HCT116 (cell line): ENCODE results near the gene DNAJB8.

ENCODE experiments used
- CTCF ChIP-seq, 3 experiments: fragments of 200-600 bp in 1 of 3; sonication (generic) in 1 of 3; IDR thresholded peaks in 2 of 3; conservative IDR thresholded peaks in 1 of 3; 2 replicates each; pipeline ENCODE4 v1.5.1; 2012 to 2017; ENCODE audit warnings: low read depth in 2 of 3, low read length in 2 of 3, antibody characterized with exemption in 1 of 3, borderline replicate concordance in 1 of 3, control low read depth in 1 of 3, mild to moderate bottlenecking in 1 of 3, mixed read lengths in 1 of 3, mixed run types in 1 of 3, moderate library complexity in 1 of 3; ENCODE audit not compliant: insufficient read depth in 1 of 3
- POLR2A ChIP-seq: IDR thresholded peaks from 2 replicates; pipeline ENCODE4 v1.7.0; 2011; ENCODE audit warnings: borderline replicate concordance; ENCODE audit not compliant: insufficient read depth, insufficient read length; ENCODE audit errors: extremely low read depth
- SIN3A ChIP-seq: IDR thresholded peaks from 2 replicates; pipeline ENCODE4 v1.6.1; 2012; ENCODE audit warnings: low read depth
- SRF ChIP-seq: IDR thresholded peaks from 2 replicates; pipeline ENCODE4 v1.6.1; 2012; ENCODE audit warnings: low read depth
- TF ChIP-seq, protein P1 (sequence below): IDR thresholded peaks from 2 replicates; pipeline ENCODE4 v1.6.1; 2012
- TF ChIP-seq, protein P2 (sequence below): IDR thresholded peaks from 2 replicates; pipeline ENCODE4 v1.6.1; 2012

GRCh38 chr3:128480717-128481437, 14.2 kb upstream of the DNAJB8 start:
- TF ChIP-seq, protein P1, sequence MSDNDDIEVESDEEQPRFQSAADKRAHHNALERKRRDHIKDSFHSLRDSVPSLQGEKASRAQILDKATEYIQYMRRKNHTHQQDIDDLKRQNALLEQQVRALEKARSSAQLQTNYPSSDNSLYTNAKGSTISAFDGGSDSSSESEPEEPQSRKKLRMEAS: no peak
- TF ChIP-seq CTCF (IDR thresholded peaks at IDR 0.05 in 2 of 3, conservative IDR thresholded peaks at IDR 0.05 in 1 of 3; ENCODE audit: borderline replicate concordance in 1 of 3, insufficient read depth in 1 of 3, low read depth in 2 of 3, low read length in 2 of 3): no peak
- TF ChIP-seq, protein P2, sequence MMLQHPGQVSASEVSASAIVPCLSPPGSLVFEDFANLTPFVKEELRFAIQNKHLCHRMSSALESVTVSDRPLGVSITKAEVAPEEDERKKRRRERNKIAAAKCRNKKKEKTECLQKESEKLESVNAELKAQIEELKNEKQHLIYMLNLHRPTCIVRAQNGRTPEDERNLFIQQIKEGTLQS: no peak
- no peak for TF ChIP-seq POLR2A
- TF ChIP-seq SIN3A: no peak
- TF ChIP-seq SRF: no peak
